GM19468 (cell line): Measurements from ENCODE around the gene ATXN2L.
"Not testable (repeated sequence)": the region's sequence is repeated elsewhere in the genome, so short reads cannot be mapped to it uniquely, and the experiment has no call there.

Source experiments
- ATAC-seq: cut with Tn5 transposase; IDR thresholded peaks from one replicate; pipeline ENCODE4 v1.9.1; 2021; ENCODE audit warnings: mild to moderate bottlenecking, moderate library complexity, moderate number of reproducible peaks; ENCODE audit not compliant: unreplicated experiment; ENCODE audit errors: extremely low read depth

Gene ATXN2L

GRCh38 chr16:28822520-28823290 is at the start of gene ATXN2L:
Gene ATXN2L, plus strand, starts transcription at chr16:28822999. Its CDS starts 261 bp downstream, at chr16:28823260.
- peak; percentile 41 for ATAC-seq

DNA sequence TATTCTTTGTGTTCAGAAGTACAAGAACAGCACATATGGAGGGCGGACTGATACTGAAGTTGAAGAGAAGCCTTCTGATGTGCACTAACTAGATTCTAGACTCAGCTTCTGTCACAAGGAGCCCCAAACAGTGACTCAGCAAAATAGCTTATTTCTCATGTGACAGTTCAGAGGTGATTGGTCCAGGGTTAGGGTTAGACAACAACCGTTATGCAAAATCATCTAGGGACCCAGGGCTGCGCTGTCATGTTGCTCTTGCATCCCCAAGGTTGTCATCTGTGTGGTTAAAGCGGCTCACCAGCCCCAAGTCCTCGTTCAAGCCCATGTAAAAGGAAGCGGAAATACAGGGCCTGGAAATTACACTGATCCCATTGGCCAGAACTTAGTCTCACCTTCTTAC is 41.1 kb upstream of the ATXN2L start:
- ATAC-seq = not testable (repeated sequence)

DNA sequence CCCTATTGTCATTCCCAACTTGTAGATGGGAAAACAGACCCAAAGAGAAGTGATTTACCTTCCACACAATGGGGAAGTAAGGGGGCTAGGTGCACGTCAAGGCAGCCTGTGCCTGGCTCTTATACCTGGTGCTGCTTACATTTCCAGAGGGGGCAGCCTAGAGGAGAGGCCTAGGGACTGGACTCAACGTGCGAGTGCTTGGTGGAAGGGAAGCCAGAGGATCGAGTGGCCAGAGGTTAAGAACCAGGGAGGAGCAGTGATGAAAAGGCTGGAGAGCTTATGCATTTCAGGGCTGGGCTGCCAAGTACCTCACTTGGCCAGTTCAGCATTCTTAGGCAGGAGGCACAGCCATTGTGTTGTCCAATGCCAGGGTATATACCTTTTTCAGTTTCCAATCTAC is 40.4 kb upstream of the ATXN2L start:
- not testable (repeated sequence) for ATAC-seq

DNA sequence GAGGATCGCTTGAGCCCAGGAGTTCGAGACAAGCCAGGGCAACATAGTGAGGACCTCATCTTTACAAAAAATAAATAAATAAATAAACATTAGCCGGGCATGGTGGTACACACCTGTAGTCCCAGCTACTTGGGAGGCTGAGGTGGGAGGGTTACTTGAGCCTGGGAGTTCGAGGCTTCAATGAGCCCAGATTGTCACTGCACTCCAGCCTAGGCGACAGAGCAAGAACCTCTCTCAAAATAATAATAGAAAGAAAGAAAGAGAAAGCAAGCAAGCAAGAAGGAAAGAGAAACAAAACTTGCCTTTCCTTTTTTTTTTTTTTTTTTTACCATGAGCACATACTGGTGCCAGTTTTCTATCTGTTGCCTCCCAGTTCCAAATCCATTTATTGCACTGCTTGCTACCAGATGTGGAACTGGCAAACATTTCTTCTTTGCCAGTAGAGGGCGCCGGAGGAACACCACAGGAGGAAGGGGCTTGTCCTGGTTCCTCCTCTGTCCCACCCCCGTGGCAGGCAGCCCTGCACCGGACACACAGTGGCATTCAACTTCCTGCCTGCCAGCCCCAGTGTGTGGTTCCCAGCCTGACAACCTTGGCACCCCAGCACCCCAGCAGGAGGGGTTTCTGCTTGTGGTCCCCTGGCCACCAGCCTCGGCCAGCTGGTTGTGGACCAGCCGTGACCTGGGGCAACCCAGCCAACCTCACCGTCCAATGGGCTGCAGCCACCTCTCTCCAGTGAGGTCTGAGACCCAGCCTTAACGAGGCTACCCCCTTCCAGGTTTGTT is 20.4 kb upstream of the ATXN2L start:
- not testable (repeated sequence) for ATAC-seq

DNA sequence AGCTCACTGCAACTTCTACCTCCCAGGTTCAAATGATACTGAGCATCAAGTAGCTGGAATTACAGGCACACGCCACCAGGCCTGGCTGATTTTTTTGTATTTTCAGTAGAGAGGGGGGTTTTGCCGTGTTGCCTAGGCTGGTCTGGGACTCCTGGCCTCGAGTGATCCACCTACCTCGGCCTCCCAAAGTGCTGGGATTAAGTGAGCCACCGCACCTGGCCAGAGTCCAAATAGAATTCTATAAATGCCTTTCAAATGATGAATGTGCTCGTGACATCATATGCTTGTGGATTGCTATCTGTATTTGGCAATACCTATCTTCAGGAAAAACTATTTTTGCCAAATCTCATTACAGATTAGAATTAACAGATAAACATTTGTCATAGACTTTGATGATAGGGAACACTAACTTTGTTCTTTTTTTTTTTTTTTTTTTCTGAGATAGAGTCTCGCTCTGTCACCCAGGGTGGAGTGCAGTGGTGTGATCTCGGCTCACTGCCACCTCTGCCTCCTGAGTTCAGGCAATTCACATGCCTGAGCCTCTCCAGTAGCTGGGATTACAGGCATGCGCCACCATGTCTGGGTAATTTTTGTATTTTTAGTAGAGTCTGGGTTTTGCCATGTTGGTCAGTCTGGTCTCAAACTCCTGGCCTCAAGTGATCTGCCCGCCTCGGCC is 15.2 kb upstream of the ATXN2L start:
- ATAC-seq = not testable (repeated sequence)

- no peak for ATAC-seq
Measured at GRCh38 chr16:28820016-28820415, 2.8 kb upstream of the ATXN2L start.

DNA sequence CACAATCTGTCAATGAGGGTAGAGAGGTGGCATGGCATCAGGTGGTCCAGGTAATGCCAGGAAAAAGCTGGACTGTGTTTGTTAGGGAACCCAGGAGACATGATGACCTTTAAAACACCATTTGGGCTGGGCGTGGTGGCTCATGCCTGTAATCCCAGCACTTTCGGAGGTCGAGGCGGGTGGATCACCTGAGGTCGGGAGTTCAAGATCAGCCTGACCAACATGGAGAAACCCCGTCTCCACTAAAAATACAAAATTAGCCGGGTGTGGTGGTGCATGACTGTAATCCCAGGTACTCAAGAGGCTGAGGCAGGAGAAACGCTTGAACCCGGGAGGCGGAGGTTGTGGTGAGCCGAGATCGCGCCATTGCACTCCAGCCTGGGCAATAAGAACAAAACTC is 2.3 kb upstream of the ATXN2L start:
- ATAC-seq = not testable (repeated sequence)

GRCh38 chr16:28821874-28822519 is 802 bp upstream of the ATXN2L start:
- no peak for ATAC-seq

DNA sequence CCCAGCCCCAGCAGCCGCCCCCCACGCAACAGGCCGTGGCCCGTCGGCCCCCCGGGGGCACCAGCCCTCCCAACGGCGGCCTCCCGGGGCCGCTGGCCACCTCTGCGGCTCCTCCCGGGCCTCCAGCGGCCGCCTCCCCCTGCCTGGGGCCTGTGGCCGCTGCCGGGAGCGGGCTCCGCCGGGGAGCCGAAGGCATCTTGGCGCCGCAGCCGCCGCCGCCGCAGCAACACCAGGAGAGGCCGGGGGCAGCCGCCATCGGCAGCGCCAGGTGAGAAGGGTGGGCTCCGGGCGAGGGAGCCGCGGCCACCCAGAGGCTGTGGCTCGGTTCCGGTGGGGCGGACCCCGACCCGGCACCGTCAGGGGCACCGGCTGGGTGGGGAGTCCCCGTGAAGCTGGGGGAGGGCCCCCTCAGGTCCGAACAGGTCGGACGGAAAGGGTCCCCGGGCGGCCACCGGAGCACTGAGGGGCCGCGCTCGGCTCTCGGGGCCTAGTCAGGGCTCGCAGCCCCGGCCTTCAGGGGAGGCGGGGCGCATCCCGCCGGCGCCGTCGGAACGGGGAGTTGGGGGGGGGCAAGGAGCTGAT is 583 bp downstream of the ATXN2L start:
- no peak for ATAC-seq

DNA sequence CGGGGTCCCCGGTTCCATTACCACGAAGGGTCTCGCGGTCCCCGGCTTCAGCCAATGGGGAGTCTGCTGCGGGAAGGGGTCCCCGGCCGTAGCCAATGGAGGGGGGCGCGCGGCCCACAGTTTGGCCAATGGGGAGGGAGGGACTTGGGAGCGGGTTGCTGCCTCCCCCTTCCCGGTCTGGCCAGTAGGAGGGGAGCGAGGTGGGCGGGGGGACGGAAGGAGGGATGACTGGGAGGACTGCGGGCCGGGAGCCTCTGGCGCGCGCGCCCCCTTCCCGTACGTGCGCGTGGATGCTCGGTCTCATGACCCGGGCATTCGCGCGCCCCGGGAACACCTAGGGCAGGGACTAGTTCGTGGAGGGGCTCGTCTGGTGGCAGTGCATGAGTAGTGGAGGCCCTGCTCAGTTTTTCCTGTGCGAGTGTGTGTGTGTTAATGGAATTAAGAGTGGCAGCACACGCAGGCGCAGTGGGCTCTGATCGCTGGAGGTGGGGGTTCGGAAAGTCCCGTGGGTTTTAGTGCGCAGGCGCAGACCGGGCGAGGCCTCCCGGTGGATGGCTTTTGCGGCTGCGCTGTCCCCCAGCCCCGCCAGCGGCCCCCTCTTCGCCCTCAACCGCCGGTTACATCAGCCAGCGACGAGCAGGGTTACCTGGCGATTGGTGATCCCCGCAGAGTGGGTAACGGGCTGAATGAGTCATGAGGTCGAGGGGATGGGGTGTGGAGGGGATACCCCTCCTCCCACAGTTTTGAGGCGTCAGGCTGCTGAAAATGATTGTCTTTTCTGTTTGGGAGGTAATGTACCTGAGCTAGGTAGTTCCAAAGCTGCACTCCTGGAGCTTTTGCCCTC is 1.3 kb downstream of the ATXN2L start:
- no peak for ATAC-seq

DNA sequence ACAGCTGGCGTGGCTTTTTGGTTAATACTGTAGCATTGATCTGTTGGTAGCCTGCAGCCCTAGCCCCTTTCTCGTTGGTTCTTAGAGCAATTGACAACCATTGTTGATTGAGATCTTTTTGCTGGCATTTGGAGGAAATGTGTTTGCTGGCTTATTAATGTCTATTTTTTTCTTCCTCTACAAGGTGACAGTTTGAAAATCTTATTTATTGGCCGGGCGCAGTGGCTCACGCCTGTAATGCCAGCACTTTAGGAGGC is 1.8 kb downstream of the ATXN2L start:
- no peak for ATAC-seq

GRCh38 chr16:28826141-28826540 is 3.3 kb downstream of the ATXN2L start:
- no peak for ATAC-seq

DNA sequence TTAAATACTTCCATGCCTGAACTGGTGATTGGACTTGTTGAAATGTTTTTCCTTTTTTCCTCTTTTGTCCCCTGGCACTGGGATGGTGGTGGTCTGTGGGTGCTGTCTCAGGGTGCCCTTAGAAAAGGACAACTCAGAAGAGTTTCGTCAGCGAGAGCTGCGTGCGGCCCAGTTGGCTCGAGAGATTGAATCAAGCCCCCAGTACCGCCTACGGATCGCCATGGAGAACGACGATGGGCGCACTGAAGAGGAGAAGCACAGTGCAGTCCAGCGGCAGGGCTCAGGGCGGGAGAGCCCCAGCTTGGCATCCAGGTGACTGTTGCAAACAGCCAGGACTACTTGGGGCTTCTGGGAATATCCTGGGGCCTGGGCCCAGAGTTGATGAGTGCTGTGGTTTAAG is 6.9 kb downstream of the ATXN2L start:
- ATAC-seq = no peak

- ATAC-seq = no peak
Measured at GRCh38 chr16:28830531-28830930, 7.7 kb downstream of the ATXN2L start.

- no peak for ATAC-seq
Measured at GRCh38 chr16:28834349-28834748, 11.6 kb downstream of the ATXN2L start.

DNA sequence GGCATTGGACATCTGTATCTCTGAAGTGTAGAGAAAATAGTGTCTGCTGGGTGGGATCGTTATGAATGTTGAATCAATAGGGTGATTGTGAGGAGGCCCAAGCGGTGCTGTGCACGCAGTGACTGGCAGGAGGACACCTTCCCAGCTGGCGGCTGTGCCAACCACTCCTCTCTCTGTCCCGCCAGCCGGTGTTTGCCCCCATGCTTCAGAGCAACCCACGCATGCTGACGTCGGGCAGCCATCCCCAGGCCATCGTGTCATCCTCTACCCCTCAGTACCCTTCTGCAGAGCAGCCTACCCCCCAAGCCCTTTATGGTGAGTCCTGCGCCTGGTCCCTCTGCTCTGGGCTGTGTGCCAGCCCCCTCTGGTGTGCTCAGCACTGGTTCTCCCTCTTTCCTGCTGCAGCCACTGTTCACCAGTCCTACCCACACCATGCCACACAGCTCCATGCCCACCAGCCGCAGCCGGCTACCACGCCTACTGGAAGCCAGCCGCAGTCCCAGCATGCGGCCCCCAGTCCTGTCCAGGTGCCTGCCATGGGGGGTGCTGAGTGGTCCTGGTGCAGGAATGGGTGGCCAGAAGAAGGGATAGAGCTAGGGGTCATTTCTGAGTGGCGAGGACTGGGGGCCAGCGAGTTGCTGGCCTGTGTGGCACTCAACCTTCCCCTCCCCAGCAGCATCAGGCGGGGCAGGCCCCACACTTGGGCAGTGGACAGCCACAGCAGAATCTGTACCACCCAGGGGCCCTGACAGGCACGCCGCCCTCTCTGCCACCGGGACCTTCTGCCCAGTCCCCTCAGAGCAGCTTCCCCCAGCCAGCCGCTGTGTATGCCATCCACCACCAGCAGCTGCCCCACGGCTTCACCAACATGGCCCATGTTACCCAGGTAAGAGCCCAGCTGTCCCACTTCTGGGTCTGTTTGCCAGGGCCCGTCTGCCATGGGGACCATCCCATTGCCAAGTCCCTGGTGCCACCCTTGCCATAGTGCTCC is 12.4 kb downstream of the ATXN2L start:
- ATAC-seq = no peak

- no peak for ATAC-seq
Measured at GRCh38 chr16:28835864-28836760, 13.3 kb downstream of the ATXN2L start.

DNA sequence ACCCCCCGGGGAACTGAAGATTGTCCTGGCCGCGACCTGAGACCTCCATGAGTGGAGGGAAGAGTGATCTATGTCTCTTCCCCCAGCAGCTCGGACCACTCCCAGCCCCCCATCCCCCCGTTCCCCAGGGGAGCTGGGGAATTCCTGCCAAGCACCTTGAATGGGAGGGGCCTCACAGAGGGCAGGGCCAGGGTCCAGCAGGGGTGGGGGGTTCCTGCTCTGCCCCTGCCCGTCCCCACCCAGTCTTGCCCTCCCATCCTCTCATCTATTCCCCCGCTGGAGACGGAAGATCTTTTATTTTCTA is 13.9 kb downstream of the ATXN2L start:
- no peak for ATAC-seq
